Chondrocyte (in vitro differentiated cells): ENCODE data around the gene BMP6. TPM values are rescaled to one million over a fixed set of nuclear protein-coding genes. Genes with fewer than 3 reads are reported as not detected.

ENCODE experiments used
- DNase-seq: peaks from one replicate; pipeline ENCODE4 v3.0.0; 2021; ENCODE audit warnings: mixed read lengths, low spot score
- H3K27ac Mint-ChIP-seq: one replicate; pipeline ENCODE4 v1.8.0; 2021; ENCODE audit warnings: mild to moderate bottlenecking, moderate library complexity, mixed read lengths; ENCODE audit not compliant: unreplicated experiment
- H3K27me3 Mint-ChIP-seq: 2 replicates; pipeline ENCODE4 v1.8.0; 2021; ENCODE audit warnings: low read depth, mixed read lengths
- H3K36me3 Mint-ChIP-seq: 2 replicates; pipeline ENCODE4 v1.8.0; 2021; ENCODE audit warnings: low read depth, mixed read lengths
- H3K4me1 Mint-ChIP-seq: 2 replicates; pipeline ENCODE4 v1.8.0; 2021; ENCODE audit warnings: low read depth, mild to moderate bottlenecking, mixed read lengths
- H3K4me3 Mint-ChIP-seq: one replicate; pipeline ENCODE4 v1.8.0; 2021; ENCODE audit warnings: mild to moderate bottlenecking, moderate library complexity, mixed read lengths; ENCODE audit not compliant: unreplicated experiment
- H3K9me3 Mint-ChIP-seq: 2 replicates; pipeline ENCODE4 v1.8.0; 2021; ENCODE audit warnings: low read depth, mixed read lengths
- total RNA-seq: library from RNA; stranded (reverse); gene quantifications from 3 replicates; pipeline ENCODE4 v1.2.1, GENCODE V29; 2021
- TF ChIP-seq, protein P1 (sequence below): fragments of 200-600 bp; sonication (generic); IDR thresholded peaks from 2 replicates; pipeline ENCODE4 v1.5.0; 2021; ENCODE audit warnings: antibody characterized with exemption, mild to moderate bottlenecking, moderate library complexity

The BMP6 gene
- total RNA-seq, 1 donor from 2014 or later: 0.50 TPM

DNA sequence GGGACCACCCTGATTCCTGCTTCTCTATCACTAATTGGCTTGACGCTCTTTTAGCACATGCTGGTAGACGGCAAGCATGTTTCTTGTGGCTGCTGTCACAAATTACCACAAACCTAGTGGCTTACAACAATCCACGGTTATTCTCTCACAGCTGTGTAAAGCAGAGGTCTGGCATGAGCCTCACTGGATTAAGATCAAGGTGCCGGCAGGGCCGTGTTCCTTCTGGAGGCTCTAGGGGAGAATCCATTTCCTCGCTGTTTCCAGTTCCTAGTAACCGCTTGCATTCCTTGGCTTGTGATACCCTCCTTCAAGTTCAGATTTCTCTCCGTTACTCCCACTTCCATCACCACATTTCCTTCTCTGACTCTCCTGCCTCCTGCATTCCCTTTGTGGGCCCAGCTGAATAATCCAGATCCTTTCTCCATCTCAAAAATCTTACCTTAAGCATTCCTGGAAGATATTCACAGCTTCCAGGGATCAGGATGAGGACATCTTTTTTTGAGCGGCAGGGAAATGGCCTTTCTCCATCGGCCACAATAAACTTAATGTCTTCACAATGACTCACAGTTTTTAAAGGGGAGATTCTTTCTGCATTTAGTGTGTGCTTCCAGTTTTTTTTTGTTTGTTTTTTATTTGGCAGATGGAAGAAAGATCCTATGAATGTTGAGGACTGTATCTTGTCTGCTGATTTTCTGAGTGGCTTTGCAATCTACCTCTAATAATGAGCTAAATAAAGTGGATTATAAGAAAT is 39.9 kb downstream of the BMP6 start:
- peaks cover 9% of the 10 kb centered on the region for H3K9me3 Mint-ChIP-seq

GRCh38 chr6:7769702-7770101 is 43.8 kb downstream of the BMP6 start:
- no peak for DNase-seq
- no peak overlapping the region for H3K4me3 Mint-ChIP-seq
- TF ChIP-seq, protein P1, sequence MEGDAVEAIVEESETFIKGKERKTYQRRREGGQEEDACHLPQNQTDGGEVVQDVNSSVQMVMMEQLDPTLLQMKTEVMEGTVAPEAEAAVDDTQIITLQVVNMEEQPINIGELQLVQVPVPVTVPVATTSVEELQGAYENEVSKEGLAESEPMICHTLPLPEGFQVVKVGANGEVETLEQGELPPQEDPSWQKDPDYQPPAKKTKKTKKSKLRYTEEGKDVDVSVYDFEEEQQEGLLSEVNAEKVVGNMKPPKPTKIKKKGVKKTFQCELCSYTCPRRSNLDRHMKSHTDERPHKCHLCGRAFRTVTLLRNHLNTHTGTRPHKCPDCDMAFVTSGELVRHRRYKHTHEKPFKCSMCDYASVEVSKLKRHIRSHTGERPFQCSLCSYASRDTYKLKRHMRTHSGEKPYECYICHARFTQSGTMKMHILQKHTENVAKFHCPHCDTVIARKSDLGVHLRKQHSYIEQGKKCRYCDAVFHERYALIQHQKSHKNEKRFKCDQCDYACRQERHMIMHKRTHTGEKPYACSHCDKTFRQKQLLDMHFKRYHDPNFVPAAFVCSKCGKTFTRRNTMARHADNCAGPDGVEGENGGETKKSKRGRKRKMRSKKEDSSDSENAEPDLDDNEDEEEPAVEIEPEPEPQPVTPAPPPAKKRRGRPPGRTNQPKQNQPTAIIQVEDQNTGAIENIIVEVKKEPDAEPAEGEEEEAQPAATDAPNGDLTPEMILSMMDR: no peak
- peaks cover 16% of the 10 kb centered on the region for H3K27me3 Mint-ChIP-seq
- H3K4me1 Mint-ChIP-seq: peaks cover 5% of the 10 kb centered on the region
- peaks cover 3% of the 10 kb centered on the region for H3K36me3 Mint-ChIP-seq
- peaks cover 9% of the 10 kb centered on the region for H3K9me3 Mint-ChIP-seq
- H3K27ac Mint-ChIP-seq: no peak overlapping the region

More for the DNA sequence above, 39.9 kb downstream of the BMP6 start:
- Mint-ChIP-seq H3K36me3 (peaks cover 3% of the 10 kb centered on the region), H3K27me3 (peaks cover 20% of the 10 kb centered on the region), H3K4me1 (peaks cover 5% of the 10 kb centered on the region), H3K4me3 (no peak overlapping the region), H3K27ac (no peak overlapping the region)
- no peak for DNase-seq
- TF ChIP-seq, protein P1: no peak

- H3K27ac Mint-ChIP-seq: no peak overlapping the region
- peaks cover 3% of the 10 kb centered on the region for H3K36me3 Mint-ChIP-seq
- peaks cover 9% of the 10 kb centered on the region for H3K9me3 Mint-ChIP-seq
- TF ChIP-seq, protein P1: no peak
- no peak for DNase-seq
- H3K4me3 Mint-ChIP-seq: no peak overlapping the region
- H3K27me3 Mint-ChIP-seq: peaks cover 20% of the 10 kb centered on the region
- H3K4me1 Mint-ChIP-seq: peaks cover 5% of the 10 kb centered on the region
Observed at GRCh38 chr6:7770111-7770510, 44.2 kb downstream of the BMP6 start.

DNA sequence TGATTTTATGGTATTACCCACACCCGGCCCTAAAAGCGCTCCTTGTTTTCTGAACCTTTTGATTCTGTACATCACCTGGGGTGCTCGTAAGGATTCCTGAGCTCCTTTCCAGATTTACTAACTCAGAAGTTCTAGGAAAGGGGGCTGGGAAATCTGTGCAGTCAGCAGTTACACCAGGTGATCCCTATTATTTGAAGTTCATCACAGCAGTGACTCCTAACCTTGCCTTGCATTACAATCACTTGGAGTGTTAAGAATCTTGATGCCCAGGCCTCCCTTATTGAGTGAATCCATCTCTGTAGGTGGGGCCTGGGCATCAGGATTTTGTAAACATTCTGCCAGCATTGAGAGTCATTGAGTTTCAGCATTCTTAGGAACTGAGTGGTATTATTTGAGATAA is 44.7 kb downstream of the BMP6 start:
- Mint-ChIP-seq H3K9me3 (peaks cover 5% of the 10 kb centered on the region), H3K4me1 (peaks cover 5% of the 10 kb centered on the region), H3K27ac (no peak overlapping the region), H3K4me3 (no peak overlapping the region), H3K27me3 (peaks cover 25% of the 10 kb centered on the region), H3K36me3 (peaks cover 3% of the 10 kb centered on the region)
- TF ChIP-seq, protein P1: no peak
- no peak for DNase-seq

DNA sequence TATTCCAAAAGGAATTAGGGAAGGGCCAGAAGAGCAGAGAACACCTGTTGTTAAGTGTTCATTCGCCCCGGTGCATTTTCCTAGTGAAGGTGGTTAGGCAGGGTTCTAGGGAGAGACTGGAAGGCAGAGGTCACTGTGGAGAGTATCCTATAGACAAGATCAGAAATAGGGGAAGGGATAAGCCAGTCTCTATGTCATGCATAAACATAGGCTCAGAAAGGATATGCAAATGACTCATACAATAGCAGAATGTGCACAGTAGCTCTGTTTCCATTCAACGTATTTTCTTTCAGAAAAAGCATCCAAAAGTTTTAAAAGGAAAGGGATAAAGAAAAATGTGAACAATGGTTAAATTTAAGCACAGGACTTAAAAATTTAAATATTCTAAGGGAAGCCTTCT is 47.4 kb downstream of the BMP6 start:
- Mint-ChIP-seq H3K9me3 (no peaks in the 10 kb centered on the region), H3K4me1 (peaks cover 5% of the 10 kb centered on the region), H3K36me3 (no peaks in the 10 kb centered on the region), H3K4me3 (no peak overlapping the region), H3K27me3 (peaks cover 40% of the 10 kb centered on the region), H3K27ac (no peak overlapping the region)
- TF ChIP-seq, protein P1: no peak
- no peak for DNase-seq
